Activated naive CD4-positive, alpha-beta T cell treated with Interleukin-2 at 50 U/mL for 16 hours (primary cell): ENCODE measurements around the gene SLC35A5.

Experiments used
- DNase-seq: peaks from one replicate; pipeline ENCODE4 v3.0.0-alpha.2; 2020

The SLC35A5 gene

GRCh38 chr3:112579232-112579631 is 17.4 kb downstream of the SLC35A5 start:
- no peak for DNase-seq

- DNase-seq: no peak
Observed at GRCh38 chr3:112579697-112580096, 17.9 kb downstream of the SLC35A5 start.

- DNase-seq: peak; percentile 25
Observed at GRCh38 chr3:112582244-112582874, 20.5 kb downstream of the SLC35A5 start.

- DNase-seq: no peak
Observed at GRCh38 chr3:112583105-112583504, 21.3 kb downstream of the SLC35A5 start.

DNA sequence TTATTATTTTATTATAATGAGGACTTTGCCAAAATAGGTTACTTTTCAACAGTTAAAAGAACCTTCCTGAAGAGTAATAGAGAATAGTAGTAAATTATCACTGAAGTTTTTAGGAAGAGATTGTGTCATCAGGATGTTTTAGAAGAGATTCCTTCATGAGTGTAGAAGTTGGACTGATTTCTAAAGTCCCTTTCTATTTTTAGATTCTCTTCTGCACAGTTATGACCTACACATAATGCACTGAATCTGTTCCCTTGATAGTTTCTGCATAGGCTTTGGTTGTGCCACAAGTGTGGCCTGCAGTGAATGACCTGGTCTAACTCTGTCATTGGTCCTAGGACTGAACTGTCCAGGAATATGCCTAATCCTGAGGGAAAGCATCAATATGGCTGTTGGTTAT is 23.9 kb downstream of the SLC35A5 start:
- DNase-seq: no peak

DNA sequence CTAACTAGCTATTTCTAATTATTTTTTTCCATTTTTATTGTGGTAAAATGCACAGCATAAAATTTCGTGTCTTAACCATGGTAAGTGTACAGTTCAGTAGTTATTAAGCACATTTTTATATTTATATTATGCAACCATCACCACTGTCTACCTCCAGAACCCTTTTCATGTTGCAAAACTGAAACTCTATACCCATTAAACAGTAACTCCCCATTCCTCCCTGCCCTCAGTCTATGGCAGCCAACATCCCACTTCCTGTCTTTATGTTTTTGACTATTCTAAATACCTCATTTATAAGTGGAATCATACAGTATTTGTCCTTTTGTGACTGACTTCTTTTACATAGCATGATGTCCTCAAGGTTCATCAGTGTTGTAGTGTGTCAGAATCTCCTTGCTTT is 25.5 kb downstream of the SLC35A5 start:
- no peak for DNase-seq

DNA sequence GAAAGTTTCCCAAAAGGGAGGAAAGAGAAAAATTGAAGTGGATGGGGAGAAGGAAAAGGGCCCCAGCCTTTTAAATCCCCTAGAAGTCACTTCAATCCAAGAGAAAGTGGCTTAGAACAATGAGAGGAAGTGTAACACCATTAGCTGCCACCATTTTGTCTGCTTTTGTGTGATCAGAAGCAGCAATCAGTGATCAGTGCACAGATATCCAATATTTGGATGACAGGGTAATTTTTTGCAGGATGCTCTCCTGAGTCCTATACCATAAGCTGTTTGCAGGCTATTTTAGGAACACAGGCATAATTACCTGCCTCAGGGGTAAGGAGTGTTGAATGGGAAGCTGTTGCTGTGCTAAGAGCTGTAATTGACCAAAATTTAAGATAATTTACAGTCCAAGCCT is 31.4 kb downstream of the SLC35A5 start:
- DNase-seq: no peak

DNA sequence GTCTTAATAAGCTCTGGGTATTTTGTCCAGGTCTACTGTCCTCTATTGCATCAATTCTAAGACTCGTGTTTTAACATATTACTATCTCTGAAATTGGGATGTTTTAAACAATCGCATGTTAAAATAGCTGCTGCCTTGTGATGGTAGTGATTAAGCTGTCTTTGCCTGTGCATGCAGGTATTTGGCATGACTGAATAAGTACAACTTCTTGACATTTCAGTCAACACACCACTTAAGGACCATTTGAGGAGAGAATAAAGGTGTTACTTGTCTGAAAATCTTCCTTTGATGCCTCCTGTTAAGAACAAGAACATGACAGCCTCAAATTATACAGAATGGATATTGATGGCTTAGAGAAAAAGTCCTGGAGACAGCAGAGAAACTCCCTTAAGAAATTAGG is 33.0 kb downstream of the SLC35A5 start:
- no peak for DNase-seq

GRCh38 chr3:112597945-112598344 is 36.1 kb downstream of the SLC35A5 start:
- DNase-seq: no peak

- no peak for DNase-seq
Observed at GRCh38 chr3:112598731-112599130, 36.9 kb downstream of the SLC35A5 start.

DNA sequence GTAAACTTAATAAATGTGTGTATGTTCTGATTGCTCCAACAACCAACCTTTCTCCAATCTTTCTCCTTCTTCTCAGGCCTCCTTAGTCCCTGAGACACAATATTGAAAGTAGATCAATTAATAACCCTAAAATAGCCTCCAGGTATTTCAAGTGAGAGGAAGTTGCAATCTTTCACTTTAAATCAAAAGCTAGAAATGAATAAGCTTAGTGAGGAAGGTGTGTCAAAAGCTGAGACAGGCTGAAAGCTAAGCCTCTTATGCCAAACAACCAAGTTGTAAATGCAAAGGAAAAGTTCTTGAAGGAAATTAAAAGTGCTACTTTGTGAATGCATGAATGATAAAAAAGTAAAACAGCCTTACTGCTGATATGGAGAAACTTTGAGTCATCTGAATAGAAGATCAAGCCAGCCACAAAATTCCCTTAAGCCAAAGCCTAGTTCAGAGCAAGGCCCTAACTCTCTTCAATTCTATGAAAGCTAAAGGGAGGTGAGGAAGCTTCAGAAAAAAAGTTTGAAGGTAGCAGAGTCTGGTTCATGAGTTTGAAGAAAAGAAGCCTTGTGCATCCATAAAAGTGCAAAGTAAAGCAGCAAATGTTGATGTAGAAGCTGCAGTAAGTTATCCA is 40.5 kb downstream of the SLC35A5 start:
- DNase-seq: no peak

DNA sequence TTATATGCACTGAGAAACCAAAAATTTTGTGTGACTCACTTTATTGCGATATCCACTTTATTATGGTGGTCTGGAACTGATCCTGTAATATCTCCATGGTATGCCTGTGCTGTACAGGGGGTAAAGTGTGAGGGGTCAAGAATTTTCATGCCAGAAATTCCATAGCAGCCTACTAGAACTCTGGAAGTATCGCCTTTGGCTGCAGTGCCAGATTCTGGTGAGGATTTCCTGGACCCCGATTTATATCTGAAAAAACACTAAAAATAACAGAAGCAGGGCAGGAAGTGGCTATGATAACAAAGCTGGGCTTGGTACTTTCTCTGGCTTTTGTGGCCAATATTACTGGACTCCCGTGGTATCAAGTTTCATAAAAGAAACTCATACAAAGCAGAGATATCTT is 42.7 kb downstream of the SLC35A5 start:
- no peak for DNase-seq

DNA sequence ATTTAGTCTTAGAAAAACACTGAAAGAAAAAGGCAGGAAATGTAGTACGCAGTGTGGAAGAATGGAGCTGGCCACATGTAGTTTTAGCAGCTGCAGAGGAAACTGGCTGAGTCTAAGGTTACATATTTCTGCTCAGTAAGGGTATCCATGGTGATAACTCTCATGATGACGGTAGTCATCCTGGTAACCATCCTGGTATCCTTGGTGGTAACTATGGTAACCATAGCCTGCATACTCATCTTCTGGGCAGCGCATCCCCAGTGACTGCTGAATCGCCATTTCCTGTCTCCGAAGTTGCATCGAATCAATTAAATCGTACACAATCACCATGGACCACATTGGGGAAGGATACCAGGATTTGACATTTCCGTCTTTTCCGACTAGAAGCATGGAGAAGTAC is 43.4 kb downstream of the SLC35A5 start:
- no peak for DNase-seq

- no peak for DNase-seq
Observed at GRCh38 chr3:112606098-112606497, 44.3 kb downstream of the SLC35A5 start.

- no peak for DNase-seq
Observed at GRCh38 chr3:112607863-112608262, 46.0 kb downstream of the SLC35A5 start.

DNA sequence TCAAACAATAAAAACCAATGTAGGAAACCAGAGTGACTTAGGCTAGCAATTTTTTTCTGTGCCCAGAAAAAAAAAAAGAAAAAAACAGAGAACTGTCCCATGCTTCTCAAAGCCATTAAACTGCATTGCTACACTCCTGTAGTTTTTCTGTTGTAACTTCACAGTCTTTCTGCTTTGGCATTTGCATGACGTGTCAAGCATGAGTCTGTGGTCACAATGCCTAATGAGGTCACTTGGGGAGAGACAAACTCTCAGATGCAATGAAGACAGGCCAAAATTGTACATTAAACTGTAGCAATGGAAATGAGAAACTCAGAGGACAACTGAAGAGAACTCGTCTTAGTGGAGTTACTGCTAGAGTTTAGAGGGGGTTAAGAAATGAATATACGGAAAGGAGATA is 48.3 kb downstream of the SLC35A5 start:
- no peak for DNase-seq

DNA sequence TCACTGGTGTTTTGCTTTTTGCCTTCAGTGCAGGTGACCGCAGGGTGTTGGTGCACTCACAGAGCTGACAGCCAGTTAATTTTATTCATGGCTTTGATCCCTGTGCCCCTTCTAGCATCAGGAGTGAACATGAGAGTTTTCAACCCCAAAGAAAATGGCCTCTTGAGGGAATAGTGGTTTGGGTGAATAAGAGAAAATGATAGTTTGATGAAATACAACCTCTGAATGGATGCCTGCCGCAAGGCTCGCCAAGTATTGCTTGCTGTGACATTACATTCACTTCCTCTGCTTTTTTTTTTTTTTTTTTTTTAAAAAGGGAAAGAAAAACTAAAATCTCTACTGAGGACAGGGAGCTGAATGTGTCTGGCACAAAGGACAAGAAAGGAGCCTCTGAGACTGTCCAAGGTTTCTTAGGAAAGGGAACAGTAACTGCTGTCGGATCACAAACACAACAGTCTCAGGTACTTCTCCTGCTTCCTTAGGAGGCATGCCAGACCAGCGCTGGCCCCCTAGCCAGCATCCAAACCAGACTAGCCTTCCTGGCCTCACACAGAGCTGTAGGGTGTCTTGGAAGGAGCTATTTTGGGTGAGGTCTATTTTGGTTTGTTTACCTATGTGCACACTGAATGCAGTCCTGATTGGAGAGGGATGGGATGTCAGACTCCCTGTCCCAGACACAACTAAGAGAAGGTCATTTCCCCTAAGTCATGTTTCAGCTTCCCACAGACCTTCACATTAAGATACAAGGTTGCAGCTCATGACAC is 50.1 kb downstream of the SLC35A5 start:
- DNase-seq: no peak

- no peak for DNase-seq
Observed at GRCh38 chr3:112615989-112616731, 54.3 kb downstream of the SLC35A5 start.

DNA sequence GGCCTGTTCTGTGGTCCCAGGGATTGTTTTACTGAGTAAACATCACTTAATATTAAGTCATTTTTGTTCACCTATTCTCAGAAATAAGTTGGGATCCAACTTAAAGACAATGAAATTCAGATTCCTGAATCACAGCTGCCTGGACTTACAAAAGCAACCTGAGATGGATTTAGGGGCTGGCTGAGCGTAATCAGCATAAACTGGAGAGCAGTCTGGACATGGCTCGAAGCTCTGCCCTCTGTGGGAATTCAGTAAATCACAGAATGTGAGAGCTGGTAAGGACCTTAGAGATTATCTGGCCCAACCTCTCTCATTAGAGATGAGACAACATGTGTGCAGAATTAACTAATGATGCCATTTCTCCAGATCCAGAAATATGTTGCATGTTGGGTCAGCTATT is 55.4 kb downstream of the SLC35A5 start:
- no peak for DNase-seq

DNA sequence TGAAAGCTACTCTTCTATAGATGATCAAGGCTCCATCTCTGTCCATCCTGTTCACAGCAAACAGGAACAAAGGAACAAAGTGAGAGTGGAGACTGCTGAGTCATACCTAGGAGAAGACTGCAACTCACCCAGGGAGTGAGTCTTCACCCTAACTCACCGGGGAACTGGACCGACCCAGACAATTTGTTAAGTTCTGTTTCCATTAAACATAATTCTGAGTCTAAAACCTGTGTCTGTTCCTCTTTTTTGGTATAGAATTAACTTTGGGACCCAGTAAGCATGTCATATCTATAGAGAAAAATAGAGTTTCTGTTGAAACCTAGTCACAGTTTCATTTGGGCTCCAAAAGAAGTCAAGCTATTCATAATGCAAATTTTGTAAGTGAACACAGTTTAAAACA is 57.5 kb downstream of the SLC35A5 start:
- no peak for DNase-seq

GRCh38 chr3:112623213-112623612 is 61.4 kb downstream of the SLC35A5 start:
- DNase-seq: no peak

DNA sequence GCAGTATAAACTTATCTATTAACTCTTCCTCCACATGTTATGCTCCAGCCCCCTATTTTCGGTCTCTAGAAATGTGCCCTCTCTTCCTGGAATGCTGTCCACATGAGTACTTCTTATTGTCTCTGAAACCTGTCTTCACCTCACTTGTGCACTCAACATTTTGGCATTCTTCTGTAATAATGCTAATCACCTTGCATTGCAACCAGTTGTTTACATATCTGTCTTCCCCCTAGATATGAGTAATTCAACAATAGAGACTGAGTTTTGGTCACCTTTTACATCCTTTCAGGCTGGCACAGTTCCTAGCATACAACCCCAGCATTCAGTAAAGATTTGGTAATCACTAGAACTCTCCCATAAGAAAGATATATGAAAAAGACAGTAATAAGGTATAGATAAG is 61.9 kb downstream of the SLC35A5 start:
- DNase-seq: no peak

- DNase-seq: no peak
Observed at GRCh38 chr3:112627419-112627818, 65.6 kb downstream of the SLC35A5 start.
